SH-SY5Y (cell line): Measurements from ENCODE around the gene IRF8.

Experiments
- GATA2 ChIP-seq: IDR thresholded peaks from 2 replicates; pipeline ENCODE4 v1.6.1; 2011; ENCODE audit warnings: mild to moderate bottlenecking, low read depth, low read length
- GATA3 ChIP-seq: IDR thresholded peaks from 2 replicates; pipeline ENCODE4 v1.6.1; 2011; ENCODE audit warnings: low read depth, mild to moderate bottlenecking, low read length, moderate library complexity

GRCh38 chr16:85952197-85952596 lies 53.2 kb downstream of the IRF8 start:
- TF ChIP-seq GATA2 (no peak), GATA3 (no peak)
